CD1c-positive myeloid dendritic cell (primary cell): ENCODE results near the gene DOCK1.

Experiments used
- DNase-seq: peaks from one replicate; pipeline ENCODE4 v3.0.0-alpha.2; 2016; ENCODE audit errors: extremely low spot score

DOCK1 gene

DNA sequence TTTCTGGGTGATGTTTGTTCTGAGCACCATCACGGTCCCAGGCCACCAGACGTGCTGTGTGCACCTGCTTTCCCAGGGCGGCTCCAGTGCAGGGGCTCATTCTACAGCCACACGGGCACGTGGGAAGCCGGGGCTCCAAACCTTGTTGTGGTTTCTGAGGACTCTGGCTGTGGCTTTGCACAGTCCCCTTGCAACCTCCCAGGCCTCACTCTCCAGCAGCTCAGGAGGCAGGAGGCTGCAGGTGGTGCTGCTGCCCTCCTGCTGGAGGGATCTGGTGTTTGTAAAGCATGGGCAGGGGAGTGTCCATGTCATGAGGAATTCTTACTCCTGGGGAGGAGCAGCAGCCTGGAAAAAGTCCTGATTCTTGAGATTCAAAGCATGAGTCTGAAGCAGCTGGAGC, 236.9 kb downstream of the DOCK1 start:
- no peak for DNase-seq

- no peak for DNase-seq
These were observed 237.6 kb downstream of the DOCK1 start for GRCh38 chr10:127142856-127143255.

- DNase-seq: no peak
These were observed 239.9 kb downstream of the DOCK1 start for GRCh38 chr10:127145173-127145572.

GRCh38 chr10:127146661-127147060, 241.4 kb downstream of the DOCK1 start:
- no peak for DNase-seq

DNA sequence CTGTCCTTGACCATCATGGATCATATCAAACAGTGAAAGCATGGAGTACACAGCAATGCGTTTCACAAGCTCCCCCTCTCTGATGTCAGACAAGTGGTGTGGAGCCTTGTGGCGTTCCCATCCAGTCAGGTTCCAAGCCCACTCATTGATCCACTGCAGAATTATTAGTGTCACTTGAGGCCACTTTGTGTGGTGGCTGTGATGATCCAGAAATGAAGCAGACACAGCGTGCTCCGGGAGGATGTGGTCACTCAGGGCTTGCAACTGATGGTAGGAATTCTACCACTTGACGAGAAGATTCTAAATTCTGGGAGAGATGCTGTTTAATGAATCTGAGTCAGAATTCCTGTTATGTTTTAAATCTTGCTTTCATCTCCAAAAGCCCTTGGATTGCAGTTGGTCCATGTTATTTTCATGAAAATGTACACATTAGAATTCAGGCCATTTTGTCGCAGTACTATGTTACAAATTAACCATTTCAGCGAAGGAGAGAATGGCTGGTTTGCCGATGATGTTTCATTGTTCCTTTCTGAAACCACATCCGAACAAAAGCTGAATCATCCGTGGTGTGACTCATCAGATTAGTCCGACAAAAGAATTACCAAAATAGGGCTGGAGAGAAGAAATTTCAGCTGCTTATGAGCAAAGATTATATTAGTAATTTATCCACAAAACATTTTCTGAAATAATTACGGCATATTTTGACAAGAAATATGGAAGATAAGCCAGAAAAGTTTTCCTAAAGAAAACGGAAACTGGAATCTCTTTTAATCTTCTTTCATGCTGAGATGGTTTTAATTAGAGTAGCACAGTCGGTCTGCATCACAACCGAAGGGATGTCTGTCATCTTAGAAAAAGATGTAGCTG, 243.1 kb downstream of the DOCK1 start:
- DNase-seq: peak; percentile 31

DNA sequence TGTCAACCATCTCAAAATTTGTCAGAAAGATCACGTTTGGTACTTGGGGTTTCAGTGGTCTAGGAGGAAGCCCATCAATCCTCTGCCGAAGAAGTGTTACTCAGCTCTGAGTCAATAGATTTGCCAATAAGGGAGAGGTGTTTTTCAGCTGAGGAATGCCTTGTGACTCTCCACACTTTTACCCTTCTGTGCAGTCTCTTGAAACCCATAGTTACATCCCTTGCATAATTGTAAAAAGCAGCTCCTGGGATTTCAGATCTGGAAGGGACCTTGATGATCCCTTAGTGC, 243.6 kb downstream of the DOCK1 start:
- peak; percentile 19 for DNase-seq

- DNase-seq: no peak
These were observed 244.4 kb downstream of the DOCK1 start for GRCh38 chr10:127149501-127150081.

- no peak for DNase-seq
These were observed 244.9 kb downstream of the DOCK1 start for GRCh38 chr10:127150136-127150535.

DNA sequence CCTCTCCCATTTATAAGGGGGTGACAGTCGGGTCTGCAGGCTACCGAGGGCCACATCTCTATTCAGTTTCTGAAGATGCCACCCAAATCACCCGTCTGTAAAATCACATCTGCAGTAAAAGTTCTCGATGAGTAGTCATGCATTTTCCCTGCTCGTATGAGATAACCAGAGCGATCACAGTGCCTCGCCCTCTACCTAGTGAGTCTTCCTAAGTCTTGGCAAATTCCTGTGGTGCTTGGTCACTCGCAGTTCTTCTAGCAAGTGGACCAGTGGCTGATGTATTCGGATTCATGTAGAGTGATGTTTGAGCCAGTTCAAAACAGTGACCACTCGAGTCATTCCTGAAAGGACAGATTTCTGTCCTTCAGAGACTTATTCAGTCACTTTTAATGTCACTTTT, 246.3 kb downstream of the DOCK1 start:
- DNase-seq: no peak

GRCh38 chr10:127151981-127152699, 246.9 kb downstream of the DOCK1 start:
- DNase-seq: no peak

GRCh38 chr10:127153181-127153580, 248.0 kb downstream of the DOCK1 start:
- DNase-seq: no peak

- DNase-seq: no peak
These were observed 249.8 kb downstream of the DOCK1 start for GRCh38 chr10:127154831-127155620.

DNA sequence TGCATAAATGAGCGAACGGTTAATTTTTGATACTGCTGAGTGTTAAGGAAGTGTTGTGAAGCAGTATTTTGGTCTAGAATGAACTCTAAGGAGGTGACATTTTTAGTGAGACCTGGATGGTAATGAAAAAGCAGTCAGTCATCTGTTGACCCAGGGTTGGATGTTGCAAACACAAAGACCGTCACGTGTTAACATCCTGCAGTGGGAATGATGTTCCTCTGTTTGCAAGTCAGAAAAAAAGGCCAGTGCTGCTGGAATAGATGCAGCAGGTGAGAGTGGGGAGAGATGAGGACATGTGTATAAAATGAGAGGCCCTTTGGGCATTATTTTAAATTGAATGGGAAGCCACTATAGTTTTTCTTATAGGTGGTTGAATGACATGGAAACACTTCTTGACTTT, 251.9 kb downstream of the DOCK1 start:
- no peak for DNase-seq

GRCh38 chr10:127157506-127158200, 252.4 kb downstream of the DOCK1 start:
- DNase-seq: no peak

DNA sequence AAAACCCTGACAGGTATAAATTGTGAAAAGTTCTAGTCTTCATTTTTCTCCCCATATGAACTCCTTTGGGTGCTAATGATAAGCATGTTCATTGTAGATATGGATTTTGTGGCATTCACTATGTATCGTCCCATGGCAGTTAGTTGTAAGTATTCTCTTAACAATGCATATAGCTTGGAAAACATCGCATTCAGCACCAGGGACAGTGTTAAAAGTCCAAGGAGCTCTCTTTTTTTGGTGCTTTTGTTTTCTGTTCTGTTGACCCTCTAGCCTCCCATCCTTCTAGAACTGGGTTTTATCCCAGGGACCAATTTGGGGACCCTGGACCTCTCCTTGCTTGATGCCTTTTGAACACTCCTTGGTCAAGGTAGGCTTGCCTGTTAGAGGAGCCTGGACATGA, 253.4 kb downstream of the DOCK1 start:
- no peak for DNase-seq

DNA sequence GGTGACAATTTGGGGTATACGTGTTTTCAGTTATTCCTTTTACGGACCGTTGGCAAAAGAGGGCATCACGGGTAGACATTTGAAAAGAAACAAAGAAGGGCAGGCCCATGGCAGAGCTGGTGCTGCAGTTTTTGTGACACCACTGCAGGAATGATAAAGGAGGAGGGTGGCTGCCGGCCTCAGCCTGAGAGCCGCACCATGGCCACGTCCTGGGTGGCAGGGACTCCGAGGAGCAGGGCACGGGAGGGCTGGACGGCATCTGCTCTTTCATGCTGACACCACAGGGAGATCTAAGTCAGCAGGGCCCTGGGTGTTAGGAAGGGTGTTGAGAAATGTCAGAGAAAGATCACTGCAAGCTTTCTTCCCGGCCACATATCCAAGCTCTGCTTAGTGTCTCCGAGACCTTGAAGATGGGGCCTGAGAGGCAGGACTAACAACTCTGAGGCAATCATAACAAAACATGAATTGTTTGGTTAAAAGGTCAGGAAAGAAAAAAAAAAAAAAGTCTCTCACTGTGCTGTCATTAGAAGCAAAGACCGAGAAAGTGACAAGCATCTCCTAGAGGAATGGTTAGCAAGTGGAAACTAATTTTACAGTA, 254.5 kb downstream of the DOCK1 start:
- DNase-seq: no peak

- DNase-seq: no peak
These were observed 256.3 kb downstream of the DOCK1 start for GRCh38 chr10:127161482-127161881.

DNA sequence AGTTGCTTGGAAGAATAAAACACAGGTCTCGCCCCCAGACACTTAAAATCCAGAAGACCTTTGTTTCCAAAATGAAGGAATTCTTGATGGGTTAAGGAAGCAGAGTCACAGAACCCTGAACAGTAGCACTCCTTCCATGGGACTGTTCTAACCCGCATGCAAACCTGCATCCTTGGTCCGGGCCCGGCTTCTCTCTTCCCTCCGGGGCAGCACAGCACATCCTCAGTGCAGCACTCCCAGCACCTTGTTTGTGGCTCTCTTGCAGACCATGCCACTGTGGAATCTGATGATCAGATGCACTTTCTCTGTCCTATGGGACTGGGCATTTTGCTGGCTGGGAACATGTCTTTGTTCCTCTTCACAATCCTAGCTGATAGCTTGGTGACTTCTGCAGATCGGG, 257.6 kb downstream of the DOCK1 start:
- DNase-seq: no peak

DNA sequence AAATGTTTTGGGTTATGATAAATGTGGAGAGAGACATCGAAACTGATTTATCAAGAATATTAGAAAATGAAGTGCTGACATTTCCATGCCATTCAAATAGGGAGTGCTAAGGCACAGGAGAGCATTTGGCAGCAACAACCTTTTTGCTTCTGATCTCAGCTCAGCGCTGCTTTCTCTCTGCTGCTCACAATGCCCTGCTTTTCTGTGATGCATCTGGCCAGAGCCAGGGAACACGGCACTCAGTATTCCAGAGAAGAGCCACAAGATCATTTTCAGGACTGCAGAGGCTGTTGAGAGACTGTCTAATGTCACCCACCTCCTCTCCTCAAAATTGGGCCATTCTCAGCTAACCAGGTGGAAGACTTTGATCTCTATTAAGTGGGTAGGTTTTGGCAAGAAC, 263.0 kb downstream of the DOCK1 start:
- DNase-seq: no peak

GRCh38 chr10:127174866-127175265, 269.6 kb downstream of the DOCK1 start:
- DNase-seq: no peak
